Muscle of back (tissue), 11 donors: ENCODE results near the gene PTPRN2. TPM values are rescaled to one million over a fixed set of nuclear protein-coding genes. Genes with fewer than 3 reads are reported as not detected.
A peak's percentile ranks its signal among the peaks of the same experiment; 100 is the strongest.

Experiments used
- DNase-seq, 3 donors: peaks; one replicate each; pipeline versions ENCODE4 v3.0.0 to v3.0.0-alpha.2; 2013
- polyA plus RNA-seq, 10 donors: library from polyadenylated mRNA; unstranded; fragments of 120-200 nt; gene quantifications; one replicate each; pipeline ENCODE4 v1.2.1, GENCODE V29; 2013; ENCODE audit not compliant: insufficient read length in 10 of 10

The PTPRN2 gene
- polyA plus RNA-seq, 10 donors: 1.8 to 3.1 (median 2.1) TPM

DNA sequence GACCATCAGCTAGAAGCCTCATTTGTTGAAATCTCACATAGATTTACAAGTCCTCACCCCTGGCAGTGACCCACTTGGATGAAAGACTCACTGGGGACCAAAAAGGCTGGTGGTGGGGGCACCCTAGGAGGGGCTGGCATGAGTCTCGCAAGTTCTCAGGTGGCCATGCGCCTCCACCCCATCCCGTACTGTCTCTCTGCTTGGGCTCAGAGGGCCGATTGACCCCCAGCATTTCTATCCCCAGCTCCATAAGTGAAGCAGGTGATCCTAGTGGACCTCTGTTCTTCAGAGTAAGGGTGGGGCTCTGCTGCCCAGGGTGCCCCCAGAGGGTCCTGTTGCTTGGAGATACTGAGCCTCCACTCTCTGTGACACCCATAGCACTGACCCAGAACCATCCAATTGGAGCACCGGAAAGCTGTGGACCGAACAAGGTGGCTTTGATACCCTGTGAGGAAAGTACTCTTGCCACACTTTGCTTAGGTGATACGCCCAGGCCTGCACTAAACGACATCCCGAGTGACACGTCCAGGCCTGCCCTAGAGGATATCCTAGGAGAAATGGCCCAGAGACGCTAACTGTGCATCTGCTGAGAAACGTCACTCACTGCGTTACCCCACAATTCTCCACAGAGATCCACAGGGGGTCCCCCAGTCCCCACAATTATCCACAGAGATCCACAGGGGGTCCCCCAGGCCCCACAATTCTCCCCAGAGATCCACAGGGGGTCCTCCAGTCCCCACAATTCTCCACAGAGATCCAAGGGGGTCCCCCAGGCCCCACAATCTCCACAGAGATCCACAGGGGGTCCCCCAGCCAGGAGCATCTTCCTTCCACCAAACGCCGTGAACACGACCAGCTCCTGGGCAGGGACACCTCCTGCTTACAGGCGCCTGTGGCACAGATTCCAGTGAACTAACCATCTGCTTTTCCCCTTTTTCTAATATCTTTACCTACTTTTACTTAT, 262.9 kb downstream of the PTPRN2 start:
- no peak for DNase-seq

DNA sequence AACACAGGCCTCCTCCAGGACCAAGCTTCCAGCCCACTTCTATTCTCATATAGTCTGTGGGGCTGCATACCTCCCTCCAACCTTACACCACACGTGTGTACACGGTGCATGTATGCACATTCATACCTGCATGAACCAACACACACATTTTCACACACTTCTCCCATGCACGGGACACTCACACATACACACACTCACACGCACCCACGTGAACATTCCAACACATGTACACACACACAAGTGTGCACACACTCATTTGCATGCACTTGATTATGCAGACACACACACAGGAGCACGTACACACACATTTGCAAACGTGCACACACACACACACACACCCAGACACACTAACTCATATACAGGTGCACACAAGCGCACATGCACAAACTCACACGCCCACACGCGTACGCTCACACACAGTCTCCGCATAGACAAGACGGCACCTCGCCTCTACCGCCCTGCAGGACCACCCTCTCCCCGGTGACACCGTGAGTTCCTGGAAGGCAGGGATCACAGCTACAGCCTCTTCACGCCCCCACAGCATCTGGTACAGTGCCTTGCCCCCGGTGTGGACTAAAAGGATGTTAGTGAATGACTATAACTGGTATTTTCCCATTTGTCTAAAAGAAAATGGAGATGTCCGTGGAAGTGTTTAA, 263.8 kb downstream of the PTPRN2 start:
- DNase-seq: no peak

DNA sequence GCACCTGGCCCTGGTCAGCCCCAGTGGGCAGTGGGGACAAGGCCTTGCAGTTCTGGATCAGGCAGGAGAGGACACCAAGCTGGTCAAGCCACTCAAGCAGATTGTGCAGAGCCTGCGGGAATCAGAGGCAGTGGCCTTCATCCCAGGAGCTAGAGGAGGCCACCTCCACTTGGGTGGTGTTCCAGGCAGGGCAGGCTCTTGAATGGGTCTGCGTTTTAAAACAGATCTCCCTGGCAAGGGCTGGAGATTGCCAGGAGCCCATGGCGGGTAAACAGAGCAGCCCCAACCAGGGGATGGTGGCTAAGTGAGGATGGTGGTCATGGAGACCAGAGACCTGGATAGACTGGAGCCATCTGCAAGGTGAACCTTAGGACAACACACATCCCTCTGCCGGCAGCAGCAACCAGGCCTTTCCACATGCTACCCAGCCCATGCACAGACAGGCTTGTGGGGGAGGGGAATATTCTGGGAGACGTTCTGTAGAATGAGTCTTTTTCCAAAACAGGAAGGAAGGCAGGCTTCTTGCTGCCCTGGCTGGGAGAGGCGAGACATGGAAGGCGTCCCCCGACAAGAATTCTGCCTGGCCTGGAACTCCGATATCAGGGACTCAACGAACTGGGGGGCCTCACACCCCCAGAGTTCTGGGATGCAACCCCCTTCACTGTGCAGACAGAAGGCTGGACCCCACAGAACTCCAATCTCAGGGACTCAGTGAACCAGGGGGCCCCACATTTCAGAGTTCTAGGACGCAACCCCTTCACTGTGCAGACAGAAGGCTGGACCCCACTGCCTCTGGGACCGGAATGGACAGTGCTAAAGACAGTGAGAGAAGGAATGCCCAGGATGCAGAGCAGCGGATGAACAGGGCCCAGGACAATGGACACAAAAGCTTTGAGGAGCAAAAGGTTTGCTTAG, 264.8 kb downstream of the PTPRN2 start:
- DNase-seq: no peak

GRCh38 chr7:158321936-158322615, 265.5 kb downstream of the PTPRN2 start:
- no peak for DNase-seq

GRCh38 chr7:158321056-158321700, 266.4 kb downstream of the PTPRN2 start:
- no peak for DNase-seq

- no peak for DNase-seq
These were observed 267.3 kb downstream of the PTPRN2 start for GRCh38 chr7:158320328-158320727.

DNA sequence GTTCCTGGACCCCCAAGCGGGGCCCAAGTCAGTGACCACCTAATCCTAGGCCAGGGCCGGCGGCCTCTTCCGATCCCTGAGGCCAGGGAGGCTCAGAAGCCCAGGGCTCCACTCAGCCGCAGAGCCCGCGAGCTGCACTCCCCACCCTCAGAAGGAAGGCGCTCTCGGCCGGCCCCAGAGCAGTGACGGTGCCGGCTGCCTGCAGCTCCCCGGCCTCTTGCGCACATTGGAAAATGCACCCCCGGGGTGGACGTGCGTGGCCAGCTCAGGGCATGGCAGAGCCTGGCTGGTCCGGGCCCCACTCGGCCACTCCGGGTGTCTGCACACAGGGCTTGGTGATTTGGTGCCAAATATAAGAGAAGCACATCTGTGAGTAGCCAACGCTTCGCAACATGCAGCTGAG, 269.1 kb downstream of the PTPRN2 start:
- DNase-seq: no peak

GRCh38 chr7:158317238-158318205, 270.1 kb downstream of the PTPRN2 start:
- peak in 1 of 3 donors; percentile 28 for DNase-seq

GRCh38 chr7:158316466-158317031, 271.1 kb downstream of the PTPRN2 start:
- DNase-seq: no peak

- DNase-seq: no peak
These were observed 271.7 kb downstream of the PTPRN2 start for GRCh38 chr7:158315881-158316280.

DNA sequence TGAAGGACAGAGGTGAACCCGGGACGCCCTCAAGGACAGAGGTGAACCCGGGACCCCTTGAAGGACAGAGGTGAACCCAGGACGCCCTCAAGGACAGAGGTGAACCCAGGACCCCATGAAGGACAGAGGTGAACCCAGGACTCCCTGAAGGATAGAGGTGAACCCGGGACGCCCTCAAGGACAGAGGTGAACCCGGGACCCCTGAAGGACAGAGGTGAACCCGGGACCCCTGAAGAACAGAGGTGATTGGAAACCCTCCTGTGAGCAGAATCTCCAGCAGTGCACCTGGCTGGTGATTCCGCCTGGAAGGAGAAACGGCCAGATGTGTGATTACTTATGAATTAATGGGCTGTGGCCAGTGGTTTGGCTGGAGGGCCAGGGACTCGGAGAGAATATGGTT, 272.3 kb downstream of the PTPRN2 start:
- no peak for DNase-seq

DNA sequence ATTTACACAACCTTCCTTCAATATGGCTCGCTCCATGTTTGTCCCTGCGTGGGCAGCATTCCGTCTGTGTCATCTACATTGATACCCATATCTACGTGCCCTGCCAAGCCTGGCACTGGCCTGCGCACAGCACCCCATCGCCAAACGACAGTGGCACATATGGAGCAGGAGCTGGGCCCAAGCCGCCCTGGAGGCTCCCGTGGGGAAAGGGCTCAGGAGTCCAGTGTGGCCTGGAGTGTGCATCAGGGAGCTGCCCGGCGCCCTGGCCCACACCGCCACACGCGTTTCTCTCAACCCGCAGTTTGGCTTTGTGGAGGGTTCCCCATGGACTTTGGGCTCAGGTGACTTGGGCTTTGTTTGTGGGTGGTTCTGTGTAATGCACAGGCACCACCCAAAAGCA, 273.2 kb downstream of the PTPRN2 start:
- DNase-seq: no peak

DNA sequence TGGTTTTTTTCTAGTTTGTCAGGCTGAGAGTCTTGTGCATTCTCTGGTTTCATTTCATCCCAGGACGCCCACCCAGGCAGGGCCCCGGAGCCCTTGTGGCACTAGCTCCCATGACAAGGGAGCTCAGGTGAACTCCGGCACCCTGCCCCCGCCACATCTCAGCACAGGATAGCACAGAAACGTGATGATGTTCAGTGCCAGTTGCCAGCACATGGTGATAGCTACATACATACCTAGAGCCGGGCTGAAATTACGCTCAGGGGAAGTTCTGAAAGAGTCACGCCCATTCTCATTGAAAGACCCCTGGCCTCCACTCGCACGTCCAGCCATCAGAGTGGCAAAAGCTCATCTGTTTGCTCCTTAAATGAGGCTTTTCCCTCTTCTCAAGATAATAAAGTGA, 273.7 kb downstream of the PTPRN2 start:
- no peak for DNase-seq

DNA sequence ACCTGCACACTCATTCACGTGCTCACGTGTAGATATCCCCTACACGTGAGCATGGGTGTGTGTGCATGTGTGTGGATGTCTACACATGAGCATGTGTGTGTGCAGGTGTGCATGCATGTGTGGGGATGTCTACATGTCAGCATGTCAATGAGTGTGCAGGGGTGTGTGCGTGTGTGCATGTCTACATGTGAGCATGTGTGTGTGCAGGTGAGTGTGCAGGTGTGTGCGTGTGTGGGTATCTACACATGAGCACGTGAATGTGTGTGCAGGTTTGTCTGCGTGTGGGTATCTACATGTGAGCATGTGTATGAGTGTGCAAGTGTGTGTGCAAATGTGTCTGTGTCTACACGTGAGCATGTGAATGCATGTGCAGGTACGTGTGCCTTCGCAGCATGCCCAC, 274.8 kb downstream of the PTPRN2 start:
- DNase-seq: no peak

GRCh38 chr7:158311791-158312190, 275.8 kb downstream of the PTPRN2 start:
- no peak for DNase-seq

DNA sequence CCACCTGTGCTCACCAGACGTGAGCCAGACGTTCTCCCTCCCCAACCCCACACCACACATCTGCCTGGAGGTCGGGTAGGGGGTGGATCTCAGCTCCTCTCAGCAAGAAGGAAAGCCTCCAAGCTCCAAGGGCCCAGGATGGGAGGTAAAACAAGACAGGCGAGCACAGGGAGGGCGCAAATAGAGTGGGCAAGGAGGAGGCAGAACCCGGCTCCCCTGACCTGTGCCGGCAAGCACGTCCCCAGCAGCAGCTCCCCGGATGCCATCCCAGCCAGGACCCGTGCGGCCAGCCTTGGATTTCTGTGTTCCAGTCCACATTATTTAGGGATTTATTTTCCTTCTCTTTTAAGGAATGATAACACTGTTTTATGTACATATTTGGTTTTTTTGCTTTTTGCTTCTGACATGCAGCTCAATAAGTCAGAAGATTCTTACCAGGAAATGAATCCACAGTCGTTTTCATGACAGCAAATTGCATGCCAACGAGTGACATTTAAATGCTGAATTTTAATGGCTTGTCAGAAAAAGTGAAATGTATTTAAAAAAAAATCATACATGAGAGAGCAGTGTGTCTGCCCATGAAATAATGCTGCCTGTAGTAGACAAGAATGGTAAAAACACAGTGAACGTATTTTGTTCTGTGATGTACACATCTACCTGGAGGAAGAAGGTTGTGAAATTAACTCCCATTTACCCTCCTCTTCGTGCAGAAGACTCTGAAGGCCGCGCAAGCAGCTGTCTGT, 276.5 kb downstream of the PTPRN2 start:
- DNase-seq: no peak

- DNase-seq: no peak
These were observed 277.5 kb downstream of the PTPRN2 start for GRCh38 chr7:158309868-158310763.
